CD4-positive, alpha-beta T cell treated with Interleukin-17A for 4 hours (primary cell): Measurements from ENCODE around the gene CCN2.
"Not testable (repeated sequence)": the region's sequence is repeated elsewhere in the genome, so short reads cannot be mapped to it uniquely, and the experiment has no call there.

Source experiments
- DNase-seq: peaks from one replicate; pipeline ENCODE4 v3.0.0-alpha.2; 2020; ENCODE audit warnings: mixed read lengths

Gene CCN2

DNA sequence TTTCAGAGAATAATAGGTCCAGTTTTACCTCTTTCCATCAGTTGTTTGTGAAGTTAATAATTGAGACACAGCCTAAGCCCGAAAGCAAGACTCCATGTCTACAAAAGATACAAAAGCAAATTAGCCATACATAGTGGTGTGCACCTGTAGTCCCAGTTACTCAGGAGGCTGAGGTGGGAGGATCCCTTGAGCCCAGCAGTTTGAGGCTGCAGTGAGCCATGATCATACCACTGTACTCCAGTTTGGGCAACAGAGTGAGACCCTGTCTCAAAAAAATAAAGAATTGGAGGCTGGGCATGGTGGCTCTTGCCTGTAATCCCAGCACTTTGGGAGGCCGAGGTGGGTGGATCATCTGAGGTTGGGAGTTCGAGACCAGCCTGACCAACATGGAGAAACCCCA, 42.4 kb downstream of the CCN2 start:
- DNase-seq, result not testable (repeated sequence)

DNA sequence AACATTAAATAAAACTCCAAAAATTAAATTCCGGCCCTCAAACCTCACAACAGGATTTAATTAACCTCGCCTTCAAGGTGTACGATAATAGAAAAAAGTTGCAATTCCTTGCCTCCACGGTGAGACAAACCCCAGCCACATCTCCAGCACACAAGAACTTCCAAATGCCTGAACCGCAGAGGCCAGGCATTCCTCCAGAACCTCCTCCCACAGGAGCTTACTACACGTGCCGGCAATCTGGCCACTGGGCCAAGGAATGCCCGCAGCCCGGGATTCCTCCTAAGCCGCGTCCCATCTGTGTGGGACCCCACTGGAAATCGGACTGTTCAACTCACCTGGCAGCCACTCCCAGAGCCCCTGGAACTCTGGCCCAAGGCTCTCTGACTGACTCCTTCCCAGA, 47.4 kb downstream of the CCN2 start:
- DNase-seq, result not testable (repeated sequence)

DNA sequence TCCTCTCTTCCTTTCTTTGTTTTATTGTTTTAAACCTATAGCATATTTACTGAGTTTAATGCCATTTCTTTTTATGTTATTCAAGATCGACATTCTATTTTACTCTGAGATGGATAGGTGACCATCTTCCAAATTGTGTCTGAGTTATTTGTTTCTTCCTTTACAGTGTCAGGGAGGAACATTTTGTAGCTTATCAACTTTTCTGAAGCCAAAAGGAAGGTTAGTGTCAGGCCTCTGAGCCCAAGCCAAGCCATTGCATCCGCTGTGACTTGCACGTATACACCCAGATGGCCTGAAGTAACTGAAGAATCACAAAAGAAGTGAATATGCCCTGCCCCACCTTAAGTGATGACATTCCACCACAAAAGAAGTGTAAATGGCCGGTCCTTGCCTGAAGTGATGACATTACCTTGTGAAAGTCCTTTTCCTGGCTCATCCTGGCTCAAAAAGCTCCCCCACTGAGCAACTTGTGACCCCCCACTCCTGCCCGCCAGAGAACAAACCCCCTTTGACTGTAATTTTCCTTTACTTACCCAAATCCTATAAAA, 49.8 kb downstream of the CCN2 start:
- not testable (repeated sequence) for DNase-seq

DNA sequence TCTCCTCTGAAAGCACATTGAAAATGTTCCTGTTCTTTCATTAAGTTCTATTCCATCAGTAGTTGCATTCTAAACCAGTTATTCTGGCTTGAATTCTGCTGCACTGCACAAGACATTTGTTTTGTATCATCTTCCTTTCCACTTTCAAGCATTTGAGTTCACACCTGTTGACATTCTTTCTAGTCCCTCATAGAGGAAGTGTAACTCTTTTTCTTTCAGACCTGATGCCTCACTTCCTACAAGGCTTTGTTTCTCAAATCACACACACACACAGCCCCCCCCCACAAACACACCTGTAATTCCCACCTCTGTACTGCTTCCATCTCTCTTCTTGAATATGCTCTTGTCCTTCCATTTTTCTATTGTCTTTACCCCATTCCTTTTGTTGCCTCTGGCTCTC, 50.9 kb downstream of the CCN2 start:
- no peak for DNase-seq

DNA sequence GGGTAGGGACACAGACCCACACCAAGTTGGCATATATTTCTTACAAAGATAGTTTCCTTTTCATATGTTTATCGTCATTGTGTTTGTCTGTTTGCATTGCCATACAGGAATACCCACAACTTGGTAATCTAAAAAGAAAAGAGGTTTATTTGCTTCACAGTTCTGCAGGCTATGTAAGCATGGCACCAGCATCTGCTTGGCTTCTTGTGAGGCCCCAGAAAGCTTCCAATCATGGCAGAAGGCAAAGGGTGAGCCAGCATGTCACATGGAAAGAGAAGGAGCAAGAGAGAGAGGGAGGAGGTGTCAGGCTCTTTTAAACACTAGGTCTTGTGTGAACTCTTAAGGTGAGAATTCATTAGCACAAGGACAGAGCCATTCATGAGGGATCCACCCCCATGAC, 52.5 kb downstream of the CCN2 start:
- no peak for DNase-seq
